HepG2 (cell line): ENCODE results near the gene SYCE3. TPM values are rescaled to one million over a fixed set of nuclear protein-coding genes. Genes with fewer than 3 reads are reported as not detected.
A peak's percentile ranks its signal among the peaks of the same experiment; 100 is the strongest.

ENCODE experiments used
- BATF2 ChIP-seq: sonication (generic); formaldehyde crosslinking; IDR thresholded peaks from 2 replicates; pipeline ENCODE4 v1.8.0; 2022; ENCODE audit warnings: mild to moderate bottlenecking, missing genetic modification reagents, moderate library complexity
- BCL6 ChIP-seq: IDR thresholded peaks from 2 replicates; pipeline ENCODE4 v1.6.1; 2016; ENCODE audit warnings: missing genetic modification reagents, missing compliant biosample characterization
- FOXK2 ChIP-seq: fragments of 450-650 bp; IDR thresholded peaks from 2 replicates; pipeline ENCODE4 v1.6.1; 2016
- GATAD1 ChIP-seq: IDR thresholded peaks from 2 replicates; pipeline ENCODE4 v1.6.1; 2016; ENCODE audit warnings: missing genetic modification reagents, missing compliant biosample characterization
- HNRNPLL ChIP-seq: fragments of 200-400 bp; formaldehyde crosslinking; IDR thresholded peaks from 2 replicates; pipeline ENCODE4 v1.6.1; 2017; ENCODE audit warnings: mild to moderate bottlenecking, low read depth, low read length; ENCODE audit not compliant: poor library complexity, severe bottlenecking
- HOXA9 ChIP-seq: sonication (generic); formaldehyde crosslinking; IDR thresholded peaks from 2 replicates; pipeline ENCODE4 v1.8.1; 2022; ENCODE audit warnings: missing genetic modification reagents, mild to moderate bottlenecking, moderate library complexity, borderline replicate concordance
- JDP2 ChIP-seq: sonication (generic); formaldehyde crosslinking; IDR thresholded peaks from 2 replicates; pipeline ENCODE4 v1.8.1; 2022; ENCODE audit warnings: missing genetic modification reagents, borderline replicate concordance
- KLF9 ChIP-seq: IDR thresholded peaks from 2 replicates; pipeline ENCODE4 v1.6.1; 2016; ENCODE audit warnings: low read depth
- MIER2 ChIP-seq: IDR thresholded peaks from 2 replicates; pipeline ENCODE4 v1.6.1; 2016; ENCODE audit warnings: missing biosample characterization, missing genetic modification reagents
- SCMH1 ChIP-seq: sonication (generic); formaldehyde crosslinking; IDR thresholded peaks from 2 replicates; pipeline ENCODE4 v1.9.0; 2021; ENCODE audit warnings: missing genetic modification reagents, mild to moderate bottlenecking, borderline replicate concordance
- TMF1 ChIP-seq: sonication (generic); formaldehyde crosslinking; IDR thresholded peaks from 2 replicates; pipeline ENCODE4 v1.8.1; 2022; ENCODE audit warnings: low read depth, missing genetic modification reagents
- UBTF ChIP-seq: sonication (generic); formaldehyde crosslinking; IDR thresholded peaks from 2 replicates; pipeline ENCODE4 v1.4.0; 2020; ENCODE audit warnings: mild to moderate bottlenecking, missing genetic modification reagents
- ZBTB7B ChIP-seq: sonication (generic); formaldehyde crosslinking; IDR thresholded peaks from 2 replicates; pipeline ENCODE4 v1.4.0; 2020; ENCODE audit warnings: missing genetic modification reagents
- ZFP1 ChIP-seq: IDR thresholded peaks from 2 replicates; pipeline ENCODE4 v1.6.1; 2016
- ZFX ChIP-seq: sonication (generic); formaldehyde crosslinking; IDR thresholded peaks from 2 replicates; pipeline ENCODE4 v1.4.0; 2020; ENCODE audit warnings: mild to moderate bottlenecking, low read depth, missing genetic modification reagents, moderate library complexity
- ZHX2 ChIP-seq, 2 experiments: sonication (generic) in 1 of 2; formaldehyde crosslinking in 1 of 2; IDR thresholded peaks; 2 replicates each; pipeline versions ENCODE4 v1.6.1 to v1.9.0; 2014 to 2022; ENCODE audit warnings: antibody characterized with exemption in 1 of 2, borderline replicate concordance in 1 of 2, inconsistent platforms in 1 of 2, low read depth in 1 of 2, missing genetic modification reagents in 1 of 2
- ZNF160 ChIP-seq: sonication (generic); formaldehyde crosslinking; IDR thresholded peaks from 2 replicates; pipeline ENCODE4 v1.8.0; 2022; ENCODE audit warnings: mild to moderate bottlenecking, inconsistent platforms, missing genetic modification reagents
- ZNF20 ChIP-seq: sonication (generic); formaldehyde crosslinking; IDR thresholded peaks from 2 replicates; pipeline ENCODE4 v1.4.0; 2020; ENCODE audit warnings: mild to moderate bottlenecking, moderate library complexity, missing genetic modification reagents
- ZNF446 ChIP-seq: sonication (generic); formaldehyde crosslinking; IDR thresholded peaks from 2 replicates; pipeline ENCODE4 v1.5.0; 2020; ENCODE audit warnings: mild to moderate bottlenecking, missing genetic modification reagents
- ZNF484 ChIP-seq: sonication (generic); formaldehyde crosslinking; IDR thresholded peaks from 2 replicates; pipeline ENCODE4 v1.5.1; 2020; ENCODE audit warnings: mild to moderate bottlenecking, low read depth, missing genetic modification reagents, borderline replicate concordance
- ZNF549 ChIP-seq: sonication (generic); formaldehyde crosslinking; IDR thresholded peaks from 2 replicates; pipeline ENCODE4 v1.5.0; 2020; ENCODE audit warnings: missing genetic modification reagents
- ZSCAN30 ChIP-seq: sonication (generic); formaldehyde crosslinking; IDR thresholded peaks from 2 replicates; pipeline ENCODE4 v1.5.0; 2020; ENCODE audit warnings: mild to moderate bottlenecking, missing genetic modification reagents
- polyA plus RNA-seq, 8 experiments: library from polyadenylated mRNA; depleted of rRNA in 3 of 8; stranded (reverse) in 7 of 8; unstranded in 1 of 8; fragments of >200 nt; fragmentation: Illumina TruSeq in 4 of 8; extraction: Trizol in 4 of 8; gene quantifications; 2 replicates each; pipeline versions ENCODE4 v1.2.1 to v1.2.3, GENCODE V29; 2011 to 2016; ENCODE audit warnings: low read depth in 4 of 8, missing spikeins in 1 of 8, mixed read lengths in 1 of 8; ENCODE audit not compliant: insufficient read depth in 1 of 8
- total RNA-seq, 5 experiments: library from RNA; depleted of rRNA; stranded (reverse); fragments of >200 nt; fragmentation: Illumina TruSeq; extraction: Trizol; gene quantifications; 2 replicates each; pipeline ENCODE4 v1.2.3, GENCODE V29; 2016; ENCODE audit warnings: low read depth in 1 of 5

Gene SYCE3
- total and polyA plus RNA-seq, 2 of the 13 experiments (the other 11 are each of a cell fraction or from before 2014, with no cell fraction given) = not detected

GRCh38 chr22:50525104-50525857 lies 37.4 kb downstream of the SYCE3 start, which contains the start of gene SCO2 (continued):
- peak; percentile 14; the same call in 1 of the 2 replicates for TF ChIP-seq ZHX2 (IDR thresholded peaks at IDR 0.05; ENCODE audit: low read depth)
- no peak; the same call in 1 of the 2 replicates for TF ChIP-seq ZHX2 (CRISPR knock-in tag; IDR thresholded peaks at IDR 0.05; ENCODE audit: borderline replicate concordance)
- TF ChIP-seq JDP2 = no peak
- TF ChIP-seq MIER2 (CRISPR knock-in tag) = no peak
- TF ChIP-seq BCL6 = peak; percentile 20; the same call in 1 of the 2 replicates
- 0 out of 2 replicates have a peak, but pooled peaks have one; percentile 44 for TF ChIP-seq ZNF549 (CRISPR knock-in tag)
- TF ChIP-seq ZSCAN30 (CRISPR knock-in tag) = no peak
- TF ChIP-seq HNRNPLL = peak; percentile 67
- TF ChIP-seq FOXK2 = no peak
- TF ChIP-seq GATAD1 (CRISPR knock-in tag) = peak; percentile 78
- peak; percentile 49 for TF ChIP-seq ZBTB7B (CRISPR knock-in tag)
- no peak; the same call in 1 of the 2 replicates for TF ChIP-seq BATF2 (CRISPR knock-in tag)
- TF ChIP-seq ZFX (CRISPR knock-in tag) = peak; percentile 81
- peak; percentile 23; the same call in 1 of the 2 replicates for TF ChIP-seq ZNF20
- TF ChIP-seq UBTF (CRISPR knock-in tag) = peak; percentile 85
- TF ChIP-seq ZNF160 (CRISPR knock-in tag) = no peak; the same call in 1 of the 2 replicates
- TF ChIP-seq HOXA9 (CRISPR knock-in tag) = 0 out of 2 replicates have a peak, but pooled peaks have one; percentile 41
- TF ChIP-seq TMF1 = no peak
- TF ChIP-seq KLF9 = 0 out of 2 replicates have a peak, but pooled peaks have one; percentile 60
- peak; percentile 46; the same call in 1 of the 2 replicates for TF ChIP-seq ZNF446 (CRISPR knock-in tag)
- no peak for TF ChIP-seq SCMH1 (CRISPR knock-in tag)
- no peak for TF ChIP-seq ZFP1 (CRISPR knock-in tag)
- TF ChIP-seq ZNF484 (CRISPR knock-in tag) = no peak
